ENCODE results near the gene SNRNP40.
A peak's percentile ranks its signal among the peaks of the same experiment; 100 is the strongest.

The SNRNP40 gene

GRCh38 chr1:31231802-31232201, 64.8 kb downstream of the SNRNP40 start:
- DNase-seq (ENCODE audit: low spot score) = no peak

- DNase-seq (ENCODE audit: low spot score) = no peak
These were observed 66.2 kb downstream of the SNRNP40 start for GRCh38 chr1:31230378-31230777.

GRCh38 chr1:31228986-31229385, 67.6 kb downstream of the SNRNP40 start:
- no peak for DNase-seq (ENCODE audit: low spot score)

GRCh38 chr1:31227891-31228568, 68.6 kb downstream of the SNRNP40 start:
- DNase-seq (ENCODE audit: low spot score) = no peak

- no peak for DNase-seq (ENCODE audit: low spot score)
These were observed 72.5 kb downstream of the SNRNP40 start for GRCh38 chr1:31224068-31224467.

- DNase-seq (ENCODE audit: low spot score) = no peak
These were observed 74.4 kb downstream of the SNRNP40 start for GRCh38 chr1:31222176-31222575.

- DNase-seq (ENCODE audit: low spot score) = no peak
These were observed 75.5 kb downstream of the SNRNP40 start for GRCh38 chr1:31221072-31221471.

GRCh38 chr1:31219489-31219888, 77.1 kb downstream of the SNRNP40 start:
- no peak for DNase-seq (ENCODE audit: low spot score)

GRCh38 chr1:31218705-31219104, 77.9 kb downstream of the SNRNP40 start:
- no peak for DNase-seq (ENCODE audit: low spot score)

- DNase-seq (ENCODE audit: low spot score) = no peak
These were observed 80.6 kb downstream of the SNRNP40 start for GRCh38 chr1:31216016-31216415.

GRCh38 chr1:31215065-31215570, 81.5 kb downstream of the SNRNP40 start:
- no peak for DNase-seq (ENCODE audit: low spot score)

- peak; percentile 47 for DNase-seq (ENCODE audit: low spot score)
These were observed 82.1 kb downstream of the SNRNP40 start for GRCh38 chr1:31214316-31215064.

All from HuH-7.5 (cell line).